ENCODE data around the gene C6orf141. TPM values are rescaled to one million over a fixed set of nuclear protein-coding genes. Genes with fewer than 3 reads are reported as not detected.
A peak's percentile ranks its signal among the peaks of the same experiment; 100 is the strongest.

The C6orf141 gene
- total and polyA plus RNA-seq, 2 of the 13 experiments (the other 11 are each of a cell fraction or from before 2014, with no cell fraction given), result 0.07 TPM; not detected in 1

DNA sequence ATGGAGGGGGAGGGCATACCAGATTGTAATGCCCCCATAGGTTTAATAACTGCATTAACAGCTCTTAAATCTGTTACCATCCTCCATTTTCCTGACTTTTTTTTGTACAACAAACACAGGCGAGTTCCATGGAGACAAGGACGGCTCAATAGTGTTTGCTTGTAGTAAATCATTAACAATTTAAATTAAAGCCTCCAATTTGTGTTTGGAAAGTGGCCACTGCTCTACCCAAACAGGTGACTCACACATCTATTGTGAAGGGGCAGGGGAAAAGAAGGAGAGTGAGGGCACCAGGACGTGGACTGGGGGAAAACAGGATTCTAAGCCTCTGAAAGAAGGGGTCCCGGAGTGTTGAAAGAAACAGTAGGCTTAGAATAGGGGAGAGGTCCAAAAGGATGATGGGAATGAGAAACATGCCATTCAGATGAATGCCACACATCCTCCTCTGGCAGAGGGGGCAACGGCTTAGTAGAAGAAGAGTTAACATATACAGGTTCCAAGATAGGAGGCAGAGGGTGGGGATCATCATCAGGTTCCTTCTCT, 43.8 kb upstream of the C6orf141 start (continued):
- TF ChIP-seq HOXA5 (CRISPR knock-in tag; IDR thresholded peaks at IDR 0.05) (peak; percentile 47; the same call in 1 of the 2 replicates), FLYWCH1 (CRISPR knock-in tag; IDR thresholded peaks at IDR 0.05) (no peak), STAT6 (CRISPR knock-in tag; IDR thresholded peaks at IDR 0.05; ENCODE audit: borderline replicate concordance) (no peak), ZNF33B (CRISPR knock-in tag; IDR thresholded peaks at IDR 0.05) (no peak), DNMT3B (CRISPR knock-in tag; conservative IDR thresholded peaks at IDR 0.05) (no peak), HES4 (CRISPR knock-in tag; IDR thresholded peaks at IDR 0.05; ENCODE audit: borderline replicate concordance) (no peak), MTF1 (CRISPR knock-in tag; IDR thresholded peaks at IDR 0.05) (no peak), ARID3A (IDR thresholded peaks at IDR 0.05; ENCODE audit: low read depth, low read length) (peak; percentile 82; the same call in 1 of the 2 replicates), TBX3 (IDR thresholded peaks at IDR 0.05; ENCODE audit: borderline replicate concordance) (peak; percentile 30; the same call in 1 of the 2 replicates), FUBP1 (CRISPR knock-in tag; IDR thresholded peaks at IDR 0.05; ENCODE audit: borderline replicate concordance) (peak; percentile 63; the same call in 1 of the 2 replicates), EZH2 (conservative IDR thresholded peaks at IDR 0.05; ENCODE audit: low read depth, low read length) (no peak), LBX2 (CRISPR knock-in tag; IDR thresholded peaks at IDR 0.05; ENCODE audit: borderline replicate concordance) (no peak), ZNF207 (IDR thresholded peaks at IDR 0.05; ENCODE audit: borderline replicate concordance) (no peak), EED (CRISPR knock-in tag; IDR thresholded peaks at IDR 0.05) (no peak), SATB2 (CRISPR knock-in tag; IDR thresholded peaks at IDR 0.05) (no peak), POLR2A (IDR thresholded peaks at IDR 0.05; ENCODE audit: insufficient read depth in 1 of 2, low read depth in 2 of 2, low read length in 2 of 2) (peak in 1 of 2 experiments; percentile 22; a peak in 1 of 4 replicates), ELF3 (CRISPR knock-in tag; IDR thresholded peaks at IDR 0.05) (peak; percentile 31; the same call in 1 of the 2 replicates), ZNF550 (CRISPR knock-in tag; IDR thresholded peaks at IDR 0.05; ENCODE audit: borderline replicate concordance) (no peak), ZNF337 (CRISPR knock-in tag; IDR thresholded peaks at IDR 0.05; ENCODE audit: borderline replicate concordance, low read depth) (no peak), ZNF652 (CRISPR knock-in tag; IDR thresholded peaks at IDR 0.05; ENCODE audit: borderline replicate concordance, low read depth) (no peak)

All from HepG2 (cell line).